Body of pancreas (tissue), 4 donors: Measurements from ENCODE around the gene GALNT2. TPM values are rescaled to one million over a fixed set of nuclear protein-coding genes. Genes with fewer than 3 reads are reported as not detected.

Experiments
- ATAC-seq: fragments of 150-250 bp; one replicate; pipeline ENCODE4 v1.9.1; 2016
- DNase-seq, 4 donors: peaks; one replicate each; pipeline ENCODE4 v3.0.0-alpha.2; 2019
- H3K27ac ChIP-seq, 4 donors: fragments of 200-600 bp; sonication (generic); 1 replicate in 3 of 4; 2 replicates in 1 of 4; pipeline versions ENCODE4 v1.5.1 to v1.6.1; 2016 to 2019; ENCODE audit warnings: mild to moderate bottlenecking in 1 of 4, mixed read lengths in 1 of 4, moderate library complexity in 1 of 4
- H3K27me3 ChIP-seq, 2 donors: fragments of 200-600 bp; sonication (generic); one replicate each; pipeline ENCODE4 v1.6.0; 2016; ENCODE audit warnings: mild to moderate bottlenecking in 1 of 2
- H3K36me3 ChIP-seq, 2 donors: fragments of 200-600 bp; sonication (generic); replicated peaks in 1 of 2; 2 replicates each; pipeline ENCODE4 v1.5.1; 2016; ENCODE audit warnings: low read depth in 2 of 2; ENCODE audit not compliant: insufficient read depth in 1 of 2
- H3K4me1 ChIP-seq: fragments of 200-600 bp; sonication (generic); one replicate; pipeline ENCODE4 v1.6.0; 2016
- H3K4me3 ChIP-seq, 2 donors: fragments of 200-600 bp; sonication (generic); 1 replicate in 1 of 2; 2 replicates in 1 of 2; pipeline ENCODE4 v1.5.1; 2016 to 2019
- H3K9me3 ChIP-seq, 3 donors: fragments of 200-600 bp; sonication (generic); 1 replicate in 2 of 3; 2 replicates in 1 of 3; pipeline ENCODE4 v1.5.1; 2016
- POLR2A ChIP-seq, 3 donors: fragments of 450-650 bp; IDR thresholded peaks; one replicate each; pipeline ENCODE4 v1.6.1; 2016; ENCODE audit warnings: antibody characterized with exemption in 3 of 3, mild to moderate bottlenecking in 2 of 3
- WGBS, 2 donors: methylation state at CpG; one replicate each; pipeline ENCODE4 v1.1.5; 2017; 5-methylcytosine and 5-hydroxymethylcytosine counted together
- intact Hi-C: fragments of 100-400 bp; cut with DNase I; formaldehyde crosslinking; loops from one replicate; pipeline ENCODE4 v1.15.1; 2023
- total RNA-seq, 2 donors: library from RNA; depleted of rRNA; stranded (reverse); fragments of >200 nt; gene quantifications; one replicate each; pipeline ENCODE4 v1.1.0, GENCODE V29; 2016
- TF ChIP-seq, protein P1 (sequence below), 7 experiments: fragments of 450-650 bp in 4 of 7; fragments of 200-600 bp in 3 of 7; sonication (generic) in 3 of 7; IDR thresholded peaks; one replicate each; pipeline ENCODE4 v1.5.1; 2016 to 2019; ENCODE audit warnings: antibody characterized with exemption in 7 of 7

The GALNT2 gene
- total RNA-seq, 2 donors from 2014 or later, result 45.9 to 68.6 TPM

DNA sequence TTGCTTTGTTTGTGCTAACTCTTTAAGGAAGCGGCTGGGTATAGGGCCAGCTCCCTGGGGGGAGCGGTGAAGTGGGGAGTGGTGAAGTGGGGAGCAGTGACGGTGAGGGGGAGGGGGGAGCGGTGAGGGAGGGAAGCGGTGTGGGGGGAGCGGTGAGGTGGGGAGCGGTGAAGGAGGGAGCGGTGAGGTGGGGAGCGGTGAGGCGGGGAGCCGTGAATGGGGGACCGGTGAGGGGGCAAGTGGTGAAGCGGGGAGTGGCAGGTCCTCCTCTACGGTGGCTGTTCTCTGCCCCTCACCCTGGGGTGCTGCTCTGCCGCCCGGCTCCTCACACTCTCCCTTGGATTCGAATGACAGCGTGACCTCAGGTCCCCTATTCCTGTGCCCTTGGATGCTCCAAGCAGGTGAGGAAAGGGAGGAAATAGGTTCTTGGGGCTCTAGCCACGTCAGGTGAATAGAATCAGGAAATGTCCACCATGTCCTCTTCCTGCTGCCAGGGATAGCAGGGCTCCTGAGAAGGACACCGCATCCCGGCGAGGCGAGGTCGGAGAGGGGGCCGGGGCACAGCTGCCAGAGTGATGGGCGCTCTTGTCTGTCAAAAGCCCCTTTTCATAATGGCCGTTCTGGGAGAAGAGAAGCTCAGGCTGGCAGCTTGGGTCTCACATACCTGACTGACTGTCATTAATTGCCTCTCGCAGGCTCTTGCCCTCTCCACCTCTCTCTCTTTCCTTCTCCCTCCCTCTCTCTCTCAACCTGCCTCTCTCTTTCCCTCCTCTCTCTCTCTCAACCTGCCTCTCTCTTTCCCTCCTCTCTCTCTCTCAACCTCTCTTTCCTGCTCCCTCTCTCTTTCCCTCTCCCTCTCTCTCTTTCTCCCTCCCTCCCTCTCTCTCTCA lies 224.9 kb downstream of the GALNT2 start:
- Histone ChIP-seq H3K27me3 (no peaks in the 10 kb centered on the region), H3K36me3 (no peaks in the 10 kb centered on the region), H3K9me3 (no peaks in the 10 kb centered on the region), H3K4me3 (no peak overlapping the region), H3K27ac (no peak overlapping the region), H3K4me1 (no peaks in the 10 kb centered on the region)
- intact Hi-C loops, result no loop called here
- DNase-seq, result peak in 1 of 4 donors; percentile 10
- TF ChIP-seq, protein P1, sequence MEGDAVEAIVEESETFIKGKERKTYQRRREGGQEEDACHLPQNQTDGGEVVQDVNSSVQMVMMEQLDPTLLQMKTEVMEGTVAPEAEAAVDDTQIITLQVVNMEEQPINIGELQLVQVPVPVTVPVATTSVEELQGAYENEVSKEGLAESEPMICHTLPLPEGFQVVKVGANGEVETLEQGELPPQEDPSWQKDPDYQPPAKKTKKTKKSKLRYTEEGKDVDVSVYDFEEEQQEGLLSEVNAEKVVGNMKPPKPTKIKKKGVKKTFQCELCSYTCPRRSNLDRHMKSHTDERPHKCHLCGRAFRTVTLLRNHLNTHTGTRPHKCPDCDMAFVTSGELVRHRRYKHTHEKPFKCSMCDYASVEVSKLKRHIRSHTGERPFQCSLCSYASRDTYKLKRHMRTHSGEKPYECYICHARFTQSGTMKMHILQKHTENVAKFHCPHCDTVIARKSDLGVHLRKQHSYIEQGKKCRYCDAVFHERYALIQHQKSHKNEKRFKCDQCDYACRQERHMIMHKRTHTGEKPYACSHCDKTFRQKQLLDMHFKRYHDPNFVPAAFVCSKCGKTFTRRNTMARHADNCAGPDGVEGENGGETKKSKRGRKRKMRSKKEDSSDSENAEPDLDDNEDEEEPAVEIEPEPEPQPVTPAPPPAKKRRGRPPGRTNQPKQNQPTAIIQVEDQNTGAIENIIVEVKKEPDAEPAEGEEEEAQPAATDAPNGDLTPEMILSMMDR (IDR thresholded peaks at IDR 0.05), result no peak
- TF ChIP-seq POLR2A (IDR thresholded peaks at IDR 0.05), result no peak
- 78 to 86% methylated on average over 23 to 25 of the region's 28 CpGs for WGBS, 2 donors
- no peak for ATAC-seq

DNA sequence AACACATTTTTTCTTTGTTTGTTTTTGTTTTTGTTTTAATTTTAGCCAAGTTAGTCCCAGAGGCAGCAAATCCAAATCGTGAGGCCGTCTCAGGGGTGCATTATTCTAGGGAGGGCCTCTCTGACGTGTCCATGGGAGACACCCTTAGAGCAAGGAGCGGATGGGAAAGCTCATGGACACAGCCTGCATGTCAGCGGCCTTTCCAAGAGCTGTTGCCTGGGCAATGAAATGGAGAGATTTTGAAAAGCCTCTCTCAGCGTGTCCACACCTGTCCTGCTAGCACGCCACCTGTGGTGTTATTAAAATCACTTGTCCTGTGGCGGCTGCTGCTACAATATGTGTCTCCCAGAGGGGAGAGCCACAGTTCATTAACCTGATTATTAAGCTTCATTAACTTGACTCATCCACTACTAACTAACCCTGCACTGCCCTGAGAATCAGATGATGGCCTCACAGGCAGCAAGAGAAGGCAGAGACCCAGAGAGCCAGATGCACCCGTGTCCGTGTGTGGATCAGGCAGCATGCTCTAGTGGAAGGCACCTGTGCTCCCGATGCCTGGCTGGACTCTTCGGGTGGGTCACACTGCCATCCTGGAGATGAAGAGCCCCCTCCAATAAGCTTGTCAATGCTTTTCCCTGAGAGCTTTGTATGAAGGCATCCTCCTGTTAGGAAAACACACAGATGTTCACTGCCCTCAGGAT lies 225.8 kb downstream of the GALNT2 start:
- H3K27me3 ChIP-seq, result no peaks in the 10 kb centered on the region
- DNase-seq, result peak in 2 of 4 donors; percentile 13 to 32
- TF ChIP-seq POLR2A (IDR thresholded peaks at IDR 0.05), result no peak
- ATAC-seq, result no peak
- H3K4me3 ChIP-seq, result no peak overlapping the region
- intact Hi-C loops, result no loop called here
- H3K4me1 ChIP-seq, result no peaks in the 10 kb centered on the region
- WGBS, 2 donors, result 78 to 82% methylated on average over 12 of the region's 12 CpGs
- no peak overlapping the region for H3K27ac ChIP-seq
- H3K9me3 ChIP-seq, result no peaks in the 10 kb centered on the region
- no peaks in the 10 kb centered on the region for H3K36me3 ChIP-seq

DNA sequence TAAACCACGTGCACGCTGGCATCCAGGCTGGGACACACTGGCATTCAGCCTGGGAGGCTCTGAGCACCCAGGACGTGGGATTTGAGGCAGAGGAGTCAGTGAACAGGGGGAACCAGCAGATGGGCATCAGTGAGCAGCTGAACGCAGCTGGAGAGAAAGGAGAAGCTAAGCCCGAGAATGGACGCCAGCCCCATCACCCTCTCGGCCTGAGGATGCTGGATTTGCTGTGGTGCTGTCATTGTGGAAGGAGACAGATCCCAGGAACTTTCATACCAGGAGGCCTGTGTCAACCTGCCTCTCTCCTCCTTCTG lies 226.3 kb downstream of the GALNT2 start:
- peak in 1 of 4 donors; percentile 9 for DNase-seq
- intact Hi-C loops, result no loop called here
- Histone ChIP-seq H3K27me3 (no peaks in the 10 kb centered on the region), H3K4me1 (no peaks in the 10 kb centered on the region), H3K9me3 (no peaks in the 10 kb centered on the region), H3K4me3 (no peak overlapping the region), H3K36me3 (no peaks in the 10 kb centered on the region), H3K27ac (no peak overlapping the region)
- no peak for ATAC-seq
- TF ChIP-seq, protein P1 (IDR thresholded peaks at IDR 0.05), result no peak
- TF ChIP-seq POLR2A (IDR thresholded peaks at IDR 0.05), result no peak
- WGBS, 2 donors, result 74 to 80% methylated on average over 6 to 7 of the region's 7 CpGs

DNA sequence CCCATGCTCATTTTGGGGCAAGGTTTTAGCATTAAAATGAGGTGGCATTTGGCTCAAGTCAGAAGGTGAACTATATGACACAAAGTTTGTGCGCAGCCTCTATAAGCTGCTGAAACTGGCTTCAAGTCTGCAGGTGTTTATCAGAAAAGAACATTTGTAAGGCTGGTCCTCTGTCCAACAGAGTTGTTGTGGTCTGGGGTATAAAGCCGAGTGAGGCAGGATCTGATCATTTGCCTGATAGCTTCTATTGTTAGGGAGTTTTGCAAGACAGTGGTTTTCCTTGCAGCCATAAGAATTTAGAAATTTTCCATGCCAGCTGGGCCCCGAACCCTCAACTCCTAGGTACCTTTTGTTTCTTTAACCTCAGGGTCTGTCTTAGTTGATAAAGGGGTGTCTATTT lies 228.3 kb downstream of the GALNT2 start:
- no peak for DNase-seq
- Histone ChIP-seq H3K27me3 (no peaks in the 10 kb centered on the region), H3K4me1 (peaks cover 14% of the 10 kb centered on the region), H3K36me3 (no peaks in the 10 kb centered on the region), H3K4me3 (no peak overlapping the region), H3K9me3 (no peaks in the 10 kb centered on the region), H3K27ac (no peak overlapping the region)
- intact Hi-C loops, result no loop called here
- no peak for ATAC-seq
- WGBS, 2 donors, result 78 to 90% methylated on average over 3 of the region's 3 CpGs
- no peak for TF ChIP-seq POLR2A (IDR thresholded peaks at IDR 0.05)
- TF ChIP-seq, protein P1 (IDR thresholded peaks at IDR 0.05), result no peak

DNA sequence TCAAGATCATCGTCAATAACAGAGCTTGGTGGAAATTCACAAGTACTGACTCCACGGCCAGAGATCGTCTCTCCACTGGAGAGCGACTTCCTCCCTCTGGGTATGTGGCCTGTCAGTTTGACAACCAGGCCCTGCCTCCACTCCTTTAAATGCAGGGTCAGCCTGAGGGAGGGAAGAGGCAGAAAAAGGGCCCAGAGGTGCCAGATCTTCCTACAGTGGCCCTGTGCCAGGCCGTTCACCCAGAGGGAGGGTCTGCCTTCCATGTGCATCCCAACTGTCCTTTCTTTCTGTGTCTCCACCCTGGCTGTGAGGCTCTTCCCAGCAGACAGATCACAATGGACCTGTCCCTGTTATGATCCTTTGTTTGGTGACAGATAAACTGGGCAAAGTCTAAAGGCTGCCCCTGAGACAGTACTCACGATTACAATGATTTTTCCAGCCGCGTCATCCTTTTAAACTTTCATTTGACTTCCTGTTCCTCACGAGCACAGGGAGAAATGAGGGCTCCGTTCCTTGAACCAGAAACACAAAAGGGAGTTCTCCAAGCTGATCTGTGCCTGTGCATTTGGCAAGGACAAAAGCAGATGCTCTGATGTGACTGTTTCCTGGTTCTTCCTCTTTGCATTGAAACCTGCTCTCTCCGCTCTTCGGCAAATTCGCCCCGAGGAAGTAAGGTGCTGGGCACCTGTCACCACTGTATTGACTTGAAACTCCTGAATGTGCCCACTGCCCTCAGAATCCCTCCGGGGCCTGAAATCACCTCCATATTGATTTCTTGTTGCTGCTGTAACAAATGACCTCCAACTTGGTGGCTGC lies 232.4 kb downstream of the GALNT2 start:
- Histone ChIP-seq H3K27me3 (no peaks in the 10 kb centered on the region), H3K4me1 (peaks cover 47% of the 10 kb centered on the region), H3K27ac (peak overlapping the region; percentile 71 to 89 (median 80)), H3K36me3 (no peaks in the 10 kb centered on the region), H3K4me3 (no peak overlapping the region), H3K9me3 (no peaks in the 10 kb centered on the region)
- 29 to 30% methylated on average over 15 of the region's 15 CpGs for WGBS, 2 donors
- intact Hi-C loops, result loop anchor here (10.0 kb wide), 1 partner anchor 515 kb away; no protein-coding TSS in a partner anchor
- peak in 2 of 3 donors; percentile 34 to 48 for TF ChIP-seq POLR2A (IDR thresholded peaks at IDR 0.05)
- TF ChIP-seq, protein P1 (IDR thresholded peaks at IDR 0.05), result no peak
- peak in 3 of 4 donors; percentile 41 to 62 (median 41) for DNase-seq
- ATAC-seq, result peak; percentile 45
